Measurements from ENCODE around the gene WRAP73.

- TF ChIP-seq CTCF (IDR thresholded peaks at IDR 0.05; ENCODE audit: low read length), result no peak
- no peak for TF ChIP-seq EZH2 (IDR thresholded peaks at IDR 0.05; ENCODE audit: borderline replicate concordance, low read length)
These were observed 50.1 kb downstream of the WRAP73 start for GRCh38 chr1:3599816-3600215.

All from OCI-LY1 (cell line).